NCI-H446 treated with DMSO at 0.1 percent for 48 hours (cell line): ENCODE measurements around the gene ASIC1.

ENCODE experiments used
- DNase-seq: peaks from one replicate; lab custom pipeline; 2025; lab: John Stamatoyannopoulos, UW

The ASIC1 gene

GRCh38 chr12:50041062-50041860, 16.1 kb upstream of the ASIC1 start:
- DNase-seq, result no peak

- DNase-seq, result no peak
Observed at GRCh38 chr12:50041962-50042361, 15.4 kb upstream of the ASIC1 start.

GRCh38 chr12:50042693-50043092, 14.7 kb upstream of the ASIC1 start:
- DNase-seq, result no peak

- no peak for DNase-seq
Observed at GRCh38 chr12:50043308-50043707, 14.1 kb upstream of the ASIC1 start.

- no peak for DNase-seq
Observed at GRCh38 chr12:50043854-50044253, 13.5 kb upstream of the ASIC1 start.

- DNase-seq, result no peak
Observed at GRCh38 chr12:50047693-50048250, 9.6 kb upstream of the ASIC1 start.

- DNase-seq, result no peak
Observed at GRCh38 chr12:50049254-50050118, 7.9 kb upstream of the ASIC1 start.

- no peak for DNase-seq
Observed at GRCh38 chr12:50050119-50050385, 7.3 kb upstream of the ASIC1 start.

- DNase-seq, result no peak
Observed at GRCh38 chr12:50050410-50051098, 6.8 kb upstream of the ASIC1 start.

- DNase-seq, result no peak
Observed at GRCh38 chr12:50051101-50051806, 6.1 kb upstream of the ASIC1 start.

- DNase-seq, result no peak
Observed at GRCh38 chr12:50052544-50052943, 4.9 kb upstream of the ASIC1 start.

GRCh38 chr12:50052964-50053363, 4.4 kb upstream of the ASIC1 start:
- no peak for DNase-seq

GRCh38 chr12:50053583-50053982, 3.8 kb upstream of the ASIC1 start:
- no peak for DNase-seq

- peak; percentile 10 for DNase-seq
Observed at GRCh38 chr12:50055831-50056638, 1.4 kb upstream of the ASIC1 start.

GRCh38 chr12:50056639-50056976, 788 bp upstream of the ASIC1 start:
- DNase-seq, result no peak

- no peak for DNase-seq
Observed at GRCh38 chr12:50057896-50058670, 687 bp downstream of the ASIC1 start.

- no peak for DNase-seq
Observed at GRCh38 chr12:50058743-50059312, 1.4 kb downstream of the ASIC1 start.

GRCh38 chr12:50059440-50060119, 2.2 kb downstream of the ASIC1 start:
- no peak for DNase-seq

- DNase-seq, result no peak
Observed at GRCh38 chr12:50060120-50060468, 2.7 kb downstream of the ASIC1 start.

- DNase-seq, result no peak
Observed at GRCh38 chr12:50061171-50061570, 3.8 kb downstream of the ASIC1 start.
